ENCODE data around the gene LRRTM4. TPM values are rescaled to one million over a fixed set of nuclear protein-coding genes. Genes with fewer than 3 reads are reported as not detected.
A peak's percentile ranks its signal among the peaks of the same experiment; 100 is the strongest.
"Not testable (repeated sequence)": the region's sequence is repeated elsewhere in the genome, so short reads cannot be mapped to it uniquely, and the experiment has no call there.

LRRTM4 gene
- total RNA-seq, 2 donors from 2014 or later = 7.0 to 21.1 TPM

GRCh38 chr2:76809136-76809535, 713.0 kb downstream of the LRRTM4 start:
- Histone ChIP-seq H3K27ac (ENCODE audit: low read depth, low read length) (no peak overlapping the region), H3K4me3 (ENCODE audit: low read length) (no peak overlapping the region), H3K9ac (ENCODE audit: extremely low read depth, low read length, poor library complexity, severe bottlenecking) (no peak overlapping the region), H3K36me3 (ENCODE audit: control insufficient read depth, insufficient read depth, low read length) (no peaks in the 10 kb centered on the region), H3K9me3 (ENCODE audit: control insufficient read depth, low read length) (no peaks in the 10 kb centered on the region), H3K4me1 (ENCODE audit: control insufficient read depth, insufficient read depth, low read length) (no peaks in the 10 kb centered on the region), H3K27me3 (ENCODE audit: control insufficient read depth, insufficient read depth, low read length, poor library complexity, severe bottlenecking) (no peaks in the 10 kb centered on the region)
- no peak for DNase-seq
- no peaks in the 10 kb centered on the region for H3K36me3 Mint-ChIP-seq (ENCODE audit: low read depth)
- 100% methylated on average over 1 of the region's 1 CpG; no CpG with 5 or more reads in 1 of the 2 experiments for WGBS, 2 experiments (ENCODE audit: insufficient coverage in 1 of 2, insufficient read length in 1 of 2)
- H3K9me3 Mint-ChIP-seq = no peaks in the 10 kb centered on the region
- TF ChIP-seq, protein P1, sequence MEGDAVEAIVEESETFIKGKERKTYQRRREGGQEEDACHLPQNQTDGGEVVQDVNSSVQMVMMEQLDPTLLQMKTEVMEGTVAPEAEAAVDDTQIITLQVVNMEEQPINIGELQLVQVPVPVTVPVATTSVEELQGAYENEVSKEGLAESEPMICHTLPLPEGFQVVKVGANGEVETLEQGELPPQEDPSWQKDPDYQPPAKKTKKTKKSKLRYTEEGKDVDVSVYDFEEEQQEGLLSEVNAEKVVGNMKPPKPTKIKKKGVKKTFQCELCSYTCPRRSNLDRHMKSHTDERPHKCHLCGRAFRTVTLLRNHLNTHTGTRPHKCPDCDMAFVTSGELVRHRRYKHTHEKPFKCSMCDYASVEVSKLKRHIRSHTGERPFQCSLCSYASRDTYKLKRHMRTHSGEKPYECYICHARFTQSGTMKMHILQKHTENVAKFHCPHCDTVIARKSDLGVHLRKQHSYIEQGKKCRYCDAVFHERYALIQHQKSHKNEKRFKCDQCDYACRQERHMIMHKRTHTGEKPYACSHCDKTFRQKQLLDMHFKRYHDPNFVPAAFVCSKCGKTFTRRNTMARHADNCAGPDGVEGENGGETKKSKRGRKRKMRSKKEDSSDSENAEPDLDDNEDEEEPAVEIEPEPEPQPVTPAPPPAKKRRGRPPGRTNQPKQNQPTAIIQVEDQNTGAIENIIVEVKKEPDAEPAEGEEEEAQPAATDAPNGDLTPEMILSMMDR (conservative IDR thresholded peaks at IDR 0.05) = no peak
- H3K27ac Mint-ChIP-seq = peak overlapping the region; percentile 0
- H3K4me3 Mint-ChIP-seq = no peak overlapping the region
- H3K4me1 Mint-ChIP-seq = peaks cover 9% of the 10 kb centered on the region
- H3K27me3 Mint-ChIP-seq (ENCODE audit: insufficient read depth) = no peaks in the 10 kb centered on the region

GRCh38 chr2:76808732-76809131, 713.4 kb downstream of the LRRTM4 start:
- Mint-ChIP-seq H3K36me3 (ENCODE audit: low read depth) (no peaks in the 10 kb centered on the region), H3K4me3 (no peak overlapping the region), H3K27me3 (ENCODE audit: insufficient read depth) (no peaks in the 10 kb centered on the region), H3K4me1 (peaks cover 9% of the 10 kb centered on the region), H3K27ac (no peak overlapping the region), H3K9me3 (no peaks in the 10 kb centered on the region)
- WGBS, 2 experiments (ENCODE audit: insufficient coverage in 1 of 2, insufficient read length in 1 of 2) = no CpG with 5 or more reads among the region's 1 CpG
- TF ChIP-seq, protein P1 (conservative IDR thresholded peaks at IDR 0.05) = no peak
- Histone ChIP-seq H3K9me3 (ENCODE audit: control insufficient read depth, low read length) (no peaks in the 10 kb centered on the region), H3K9ac (ENCODE audit: extremely low read depth, low read length, poor library complexity, severe bottlenecking) (no peak overlapping the region), H3K36me3 (ENCODE audit: control insufficient read depth, insufficient read depth, low read length) (no peaks in the 10 kb centered on the region), H3K27me3 (ENCODE audit: control insufficient read depth, insufficient read depth, low read length, poor library complexity, severe bottlenecking) (no peaks in the 10 kb centered on the region), H3K4me3 (ENCODE audit: low read length) (no peak overlapping the region), H3K4me1 (ENCODE audit: control insufficient read depth, insufficient read depth, low read length) (no peaks in the 10 kb centered on the region), H3K27ac (ENCODE audit: low read depth, low read length) (no peak overlapping the region)
- DNase-seq = no peak

GRCh38 chr2:76793647-76794334, 728.4 kb downstream of the LRRTM4 start:
- 97 to 100% methylated on average over 2 to 4 of the region's 4 CpGs for WGBS, 2 experiments (ENCODE audit: insufficient coverage in 1 of 2, insufficient read length in 1 of 2)

GRCh38 chr2:76781313-76781712, 740.9 kb downstream of the LRRTM4 start:
- H3K4me3 Mint-ChIP-seq = peak overlapping the region; percentile 55
- peak overlapping the region; percentile 88 for H3K27ac Mint-ChIP-seq
- not testable (repeated sequence) for H3K27me3 ChIP-seq (ENCODE audit: control insufficient read depth, insufficient read depth, low read length, poor library complexity, severe bottlenecking); H3K27me3 Mint-ChIP-seq (ENCODE audit: insufficient read depth); H3K4me1 ChIP-seq (ENCODE audit: control insufficient read depth, insufficient read depth, low read length); H3K36me3 ChIP-seq (ENCODE audit: control insufficient read depth, insufficient read depth, low read length); H3K27ac ChIP-seq (ENCODE audit: low read depth, low read length); H3K9ac ChIP-seq (ENCODE audit: extremely low read depth, low read length, poor library complexity, severe bottlenecking); H3K4me3 ChIP-seq (ENCODE audit: low read length); H3K4me1 Mint-ChIP-seq
- peaks cover 20% of the 10 kb centered on the region for H3K36me3 Mint-ChIP-seq (ENCODE audit: low read depth)
- peaks cover 35% of the 10 kb centered on the region for H3K9me3 Mint-ChIP-seq
- 85 to 96% methylated on average over 13 to 22 of the region's 22 CpGs for WGBS, 2 experiments (ENCODE audit: insufficient coverage in 1 of 2, insufficient read length in 1 of 2)
- peaks cover 15% of the 10 kb centered on the region for H3K9me3 ChIP-seq (ENCODE audit: control insufficient read depth, low read length)
- DNase-seq = peak; percentile 61

More at GRCh38 chr2:76793647-76794334, 728.4 kb downstream of the LRRTM4 start:
- Mint-ChIP-seq H3K4me1 (peaks cover 6% of the 10 kb centered on the region), H3K27ac (no peak overlapping the region), H3K4me3 (no peak overlapping the region), H3K9me3 (peaks cover 16% of the 10 kb centered on the region), H3K36me3 (ENCODE audit: low read depth) (peaks cover 15% of the 10 kb centered on the region), H3K27me3 (ENCODE audit: insufficient read depth) (peaks cover 2% of the 10 kb centered on the region)
- Histone ChIP-seq H3K4me1 (ENCODE audit: control insufficient read depth, insufficient read depth, low read length) (no peaks in the 10 kb centered on the region), H3K27me3 (ENCODE audit: control insufficient read depth, insufficient read depth, low read length, poor library complexity, severe bottlenecking) (no peaks in the 10 kb centered on the region), H3K4me3 (ENCODE audit: low read length) (no peak overlapping the region), H3K9ac (ENCODE audit: extremely low read depth, low read length, poor library complexity, severe bottlenecking) (no peak overlapping the region), H3K36me3 (ENCODE audit: control insufficient read depth, insufficient read depth, low read length) (no peaks in the 10 kb centered on the region), H3K27ac (ENCODE audit: low read depth, low read length) (no peak overlapping the region), H3K9me3 (ENCODE audit: control insufficient read depth, low read length) (no peaks in the 10 kb centered on the region)
- no peak for DNase-seq
- TF ChIP-seq, protein P1 (conservative IDR thresholded peaks at IDR 0.05) = no peak

Data from endodermal cell (in vitro differentiated cells).